H1 (cell line): ENCODE data around the gene RIPOR3. TPM values are rescaled to one million over a fixed set of nuclear protein-coding genes. Genes with fewer than 3 reads are reported as not detected.

Experiments used
- CTCF ChIA-PET: fragments of 300-600 bp; sonication (Branson Sonifier 250); formaldehyde crosslinking; loops from one replicate; lab custom pipeline; 2021; ENCODE audit not compliant: partially characterized antibody; lab: Charles Lee
- POLR2A ChIA-PET: fragments of 300-600 bp; sonication (Branson Sonifier 250); formaldehyde crosslinking; loops from one replicate; lab custom pipeline; 2021; ENCODE audit warnings: inconsistent platforms; ENCODE audit not compliant: partially characterized antibody; lab: Charles Lee
- DNase-seq, 2 experiments: peaks; one replicate each; pipeline versions ENCODE4 v3.0.0 to v3.0.0-alpha.2; 2010 to 2022; ENCODE audit warnings: low spot score in 2 of 2, low read depth in 1 of 2, mixed read lengths in 1 of 2
- FAIRE-seq: peaks from 2 replicates; lab custom pipeline; 2011; peaks lifted over from hg19 to GRCh38; lab: Jason Lieb, UNC
- H2AFZ ChIP-seq: 2 replicates; pipeline ENCODE4 v1.8.1; 2012; ENCODE audit warnings: low read length, inconsistent platforms
- H2AK5ac ChIP-seq: 2 replicates; pipeline ENCODE4 v1.6.1; 2013; ENCODE audit warnings: low read depth, low read length
- H2BK120ac ChIP-seq: replicated peaks from 2 replicates; pipeline ENCODE3; 2013; ENCODE audit warnings: low read depth, low read length, inconsistent platforms
- H2BK12ac ChIP-seq: 2 replicates; pipeline ENCODE4 v1.6.1; 2013; ENCODE audit warnings: low read depth, low read length
- H2BK15ac ChIP-seq: 2 replicates; pipeline ENCODE4 v1.6.1; 2013; ENCODE audit warnings: low read length
- H2BK20ac ChIP-seq: 2 replicates; pipeline ENCODE4 v1.6.1; 2013; ENCODE audit warnings: low read length
- H2BK5ac ChIP-seq: 2 replicates; pipeline ENCODE4 v1.6.1; 2013; ENCODE audit warnings: low read depth, low read length
- H3K14ac ChIP-seq: 2 replicates; pipeline ENCODE4 v1.6.1; 2013; ENCODE audit warnings: inconsistent platforms; ENCODE audit not compliant: insufficient read length
- H3K18ac ChIP-seq: 2 replicates; pipeline ENCODE4 v1.6.1; 2013; ENCODE audit warnings: low read length; ENCODE audit errors: extremely low read depth
- H3K23ac ChIP-seq: 2 replicates; pipeline ENCODE4 v1.6.1; 2013; ENCODE audit warnings: inconsistent platforms; ENCODE audit not compliant: insufficient read length
- H3K23me2 ChIP-seq: 2 replicates; pipeline ENCODE4 v1.6.1; 2013; ENCODE audit warnings: low read depth, low read length
- H3K27ac ChIP-seq: 2 replicates; pipeline ENCODE4 v1.6.1; 2011; ENCODE audit warnings: low read depth, low read length, inconsistent platforms
- H3K27me3 ChIP-seq, 4 experiments: replicated peaks in 1 of 4; 1 replicate in 1 of 4; 2 replicates in 3 of 4; pipeline versions ENCODE4 v1.6.1 to v1.8.1; 2011 to 2013; ENCODE audit warnings: low read length in 3 of 4, mild to moderate bottlenecking in 3 of 4, inconsistent platforms in 2 of 4, mixed read lengths in 2 of 4, moderate library complexity in 1 of 4; ENCODE audit not compliant: control insufficient read depth in 3 of 4, insufficient read depth in 3 of 4; ENCODE audit errors: extremely low read depth in 1 of 4
- H3K36me3 ChIP-seq, 4 experiments: 2 replicates each; pipeline versions ENCODE4 v1.6.1 to v1.8.1; 2011 to 2013; ENCODE audit warnings: mild to moderate bottlenecking in 4 of 4, low read length in 3 of 4, moderate library complexity in 2 of 4, control low read depth in 1 of 4, inconsistent platforms in 1 of 4; ENCODE audit not compliant: insufficient read depth in 4 of 4, control insufficient read depth in 2 of 4
- H3K4ac ChIP-seq: replicated peaks from 2 replicates; pipeline ENCODE3; 2013; ENCODE audit warnings: low read length, low read depth, mixed read lengths, inconsistent platforms; ENCODE audit not compliant: insufficient read length
- H3K4me1 ChIP-seq, 4 experiments: replicated peaks in 1 of 4; 1 replicate in 1 of 4; 2 replicates in 3 of 4; pipeline versions ENCODE4 v1.6.1 to v1.8.1; 2011 to 2013; ENCODE audit warnings: low read length in 3 of 4, inconsistent platforms in 2 of 4, mixed read lengths in 1 of 4; ENCODE audit not compliant: insufficient read depth in 4 of 4, control insufficient read depth in 3 of 4
- H3K4me2 ChIP-seq, 2 experiments: 2 replicates each; pipeline versions ENCODE4 v1.6.1 to v1.8.1; 2011 to 2013; ENCODE audit warnings: low read depth in 2 of 2, low read length in 2 of 2, control low read depth in 1 of 2, inconsistent platforms in 1 of 2, mild to moderate bottlenecking in 1 of 2; ENCODE audit not compliant: insufficient read depth in 1 of 2
- H3K4me3 ChIP-seq, 4 experiments: fragments of 200-600, 300-600 bp in 1 of 4; sonication (generic), shearing (Covaris generic), sonication (Bioruptor Twin) in 1 of 4; 2 replicates each; pipeline versions ENCODE4 v1.5.1 to v1.8.1; 2011 to 2016; ENCODE audit warnings: low read length in 4 of 4, low read depth in 3 of 4, control low read depth in 2 of 4, inconsistent platforms in 2 of 4, mild to moderate bottlenecking in 2 of 4, mixed read lengths in 1 of 4, moderate library complexity in 1 of 4; ENCODE audit not compliant: insufficient read depth in 2 of 4; ENCODE audit errors: extremely low read depth in 1 of 4
- H3K56ac ChIP-seq: replicated peaks from 2 replicates; pipeline ENCODE3; 2013; ENCODE audit warnings: low read depth, mild to moderate bottlenecking, mixed read lengths, low read length, inconsistent platforms; ENCODE audit not compliant: insufficient read length
- H3K79me1 ChIP-seq: 2 replicates; pipeline ENCODE4 v1.6.1; 2013; ENCODE audit warnings: low read depth, low read length, control low read depth
- H3K79me2 ChIP-seq, 2 experiments: 2 replicates each; pipeline versions ENCODE4 v1.6.1 to v1.8.1; 2012 to 2013; ENCODE audit warnings: low read length in 2 of 2, mild to moderate bottlenecking in 2 of 2, inconsistent platforms in 1 of 2; ENCODE audit not compliant: insufficient read depth in 2 of 2, control insufficient read depth in 1 of 2
- H3K9ac ChIP-seq, 4 experiments: replicated peaks in 1 of 4; 1 replicate in 1 of 4; 2 replicates in 3 of 4; pipeline versions ENCODE4 v1.6.1 to v1.8.1; 2011 to 2013; ENCODE audit warnings: low read depth in 3 of 4, low read length in 3 of 4, control low read depth in 2 of 4, mild to moderate bottlenecking in 2 of 4, moderate library complexity in 2 of 4, inconsistent platforms in 1 of 4; ENCODE audit errors: extremely low read depth in 1 of 4
- H3K9me3 ChIP-seq, 2 experiments: 2 replicates each; pipeline versions ENCODE4 v1.6.1 to v1.8.1; 2012 to 2013; ENCODE audit warnings: mild to moderate bottlenecking in 2 of 2, moderate library complexity in 2 of 2, control low read depth in 1 of 2, inconsistent platforms in 1 of 2, low read depth in 1 of 2, low read length in 1 of 2, mixed read lengths in 1 of 2; ENCODE audit not compliant: insufficient read depth in 2 of 2
- H4K20me1 ChIP-seq, 2 experiments: replicated peaks in 1 of 2; 2 replicates each; pipeline versions ENCODE3 to v1.8.1; 2011 to 2013; ENCODE audit warnings: inconsistent platforms in 2 of 2, low read length in 2 of 2, mild to moderate bottlenecking in 1 of 2; ENCODE audit not compliant: insufficient read depth in 2 of 2, control insufficient read depth in 1 of 2
- H4K5ac ChIP-seq: 2 replicates; pipeline ENCODE4 v1.6.1; 2013; ENCODE audit warnings: low read length, low read depth, mixed read lengths, inconsistent platforms; ENCODE audit not compliant: insufficient read length
- H4K8ac ChIP-seq: 2 replicates; pipeline ENCODE4 v1.8.0; 2013; ENCODE audit warnings: mild to moderate bottlenecking, moderate library complexity, low read length, inconsistent platforms; ENCODE audit not compliant: insufficient read depth; ENCODE audit errors: extremely low read depth
- H4K91ac ChIP-seq: replicated peaks from 2 replicates; pipeline ENCODE3; 2013; ENCODE audit warnings: low read length, mixed read lengths, inconsistent platforms; ENCODE audit not compliant: insufficient read length
- BRCA1 ChIP-seq: IDR thresholded peaks from 2 replicates; pipeline ENCODE4 v1.6.1; 2012; ENCODE audit warnings: low read depth, low read length, improper control_type of control experiment
- RXRA ChIP-seq: IDR thresholded peaks from 2 replicates; pipeline ENCODE4 v1.6.1; 2011; ENCODE audit warnings: low read depth, mild to moderate bottlenecking, low read length, moderate library complexity; ENCODE audit not compliant: insufficient read depth
- SP1 ChIP-seq: IDR thresholded peaks from 2 replicates; pipeline ENCODE4 v1.6.1; 2011; ENCODE audit warnings: low read depth, low read length
- WGBS, 2 experiments: shearing (Covaris generic) in 1 of 2; methylation state at CpG; one replicate each; pipeline versions ENCODE4 v1.1.6 to v1.1.7; 2013 to 2015; ENCODE audit warnings: low lambda C conversion rate in 2 of 2, mixed read lengths in 2 of 2, inconsistent platforms in 1 of 2, low coverage in 1 of 2, missing lambda C conversion rate in 1 of 2; ENCODE audit not compliant: insufficient replicate concordance in 2 of 2, insufficient coverage in 1 of 2, insufficient read length in 1 of 2; ENCODE audit errors: extremely low coverage in 1 of 2, missing lambda C conversion rate in 1 of 2; 5-methylcytosine and 5-hydroxymethylcytosine counted together
- polyA plus RNA-seq, 7 experiments: library from polyadenylated mRNA; depleted of rRNA in 3 of 7; stranded (reverse) in 5 of 7; unstranded in 2 of 7; fragments of >200 nt in 5 of 7; fragments of 200-250 nt in 2 of 7; gene quantifications; 1 replicate in 5 of 7; 2 replicates in 1 of 7; 4 replicates in 1 of 7; pipeline versions ENCODE4 v1.2.1 to v1.2.3, GENCODE V29; 2011 to 2013; ENCODE audit warnings: missing spikeins in 2 of 7, mixed read lengths in 2 of 7
- total RNA-seq: library from RNA; stranded (reverse); fragmentation: NEBNext Ultra II Directional; extraction: Animal tissue kit (Norgen Biotek cat#: 25700); gene quantifications from 2 replicates; pipeline ENCODE4 v1.2.1, GENCODE V29; 2021
- TF ChIP-seq, protein P1 (sequence below): IDR thresholded peaks from 2 replicates; pipeline ENCODE4 v1.6.1; 2011; ENCODE audit warnings: low read length, improper control_type of control experiment
- TF ChIP-seq, protein P2 (sequence below): IDR thresholded peaks from 2 replicates; pipeline ENCODE4 v1.6.1; 2011; ENCODE audit warnings: low read depth, mild to moderate bottlenecking, low read length; ENCODE audit not compliant: insufficient read depth

The RIPOR3 gene
- total and polyA plus RNA-seq, 2 of the 8 experiments (the other 6 are each of a cell fraction or from before 2014, with no cell fraction given), result 3.6 to 4.5 TPM

DNA sequence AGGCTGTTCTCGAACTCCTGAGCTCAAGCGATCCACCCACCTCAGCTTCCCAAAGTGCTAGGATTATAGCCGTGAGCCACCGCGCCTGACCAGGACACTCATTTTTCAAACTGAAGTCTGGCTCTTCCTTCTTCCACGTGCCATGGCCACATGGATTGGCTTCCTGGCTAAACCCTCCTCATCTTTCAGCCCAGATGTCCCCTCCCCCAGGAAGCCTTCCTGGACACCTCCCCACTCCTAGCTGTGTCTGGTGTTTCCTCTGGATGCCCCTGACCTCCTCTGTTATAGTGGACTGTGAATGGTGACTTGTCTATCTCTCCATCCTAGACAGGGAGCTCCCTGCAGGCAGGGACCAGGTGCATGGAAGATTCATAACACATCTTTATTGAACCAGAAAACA lies 57.2 kb downstream of the RIPOR3 start:
- Histone ChIP-seq H3K23me2 (no peaks in the 10 kb centered on the region), H3K4me1 (peaks cover 15 to 23% (median 17%) of the 10 kb centered on the region in 4 experiments), H2BK12ac (no peak overlapping the region; the same call in 1 of the 2 replicates), H3K27me3 (no peaks in the 10 kb centered on the region), H3K18ac (no peak overlapping the region), H3K79me2 (no peaks in the 10 kb centered on the region), H4K91ac (no peak overlapping the region), H3K79me1 (no peaks in the 10 kb centered on the region), H3K4me3 (no peak overlapping the region), H3K27ac (no peak overlapping the region), H3K4me2 (no peak overlapping the region), H3K36me3 (no peaks in the 10 kb centered on the region), H2BK20ac (no peak overlapping the region), H4K20me1 (no peaks in the 10 kb centered on the region), H3K56ac (no peak overlapping the region), H4K8ac (no peak overlapping the region), H2BK120ac (no peak overlapping the region), H3K9ac (no peak overlapping the region), H3K14ac (no peak overlapping the region), H2AK5ac (no peak overlapping the region), H2BK5ac (no peak overlapping the region), H3K9me3 (no peaks in the 10 kb centered on the region), H3K23ac (no peak overlapping the region), H3K4ac (no peak overlapping the region), H4K5ac (no peak overlapping the region), H2AFZ (no peak overlapping the region), H2BK15ac (no peak overlapping the region)
- POLR2A ChIA-PET, result no interaction called here
- no peak for FAIRE-seq
- DNase-seq, result no peak
- 89% methylated on average over 6 of the region's 6 CpGs; no CpG with 5 or more reads in 1 of the 2 experiments for WGBS, 2 experiments
- CTCF ChIA-PET, result interaction anchor here (0.6 to 7.4 kb wide), 13 partner anchors 9 to 656 kb away, joined by 3 to 84 read pairs (median 5); no protein-coding TSS in a partner anchor
- TF ChIP-seq RXRA (no peak), SP1 (no peak), BRCA1 (no peak)
- TF ChIP-seq, protein P1, sequence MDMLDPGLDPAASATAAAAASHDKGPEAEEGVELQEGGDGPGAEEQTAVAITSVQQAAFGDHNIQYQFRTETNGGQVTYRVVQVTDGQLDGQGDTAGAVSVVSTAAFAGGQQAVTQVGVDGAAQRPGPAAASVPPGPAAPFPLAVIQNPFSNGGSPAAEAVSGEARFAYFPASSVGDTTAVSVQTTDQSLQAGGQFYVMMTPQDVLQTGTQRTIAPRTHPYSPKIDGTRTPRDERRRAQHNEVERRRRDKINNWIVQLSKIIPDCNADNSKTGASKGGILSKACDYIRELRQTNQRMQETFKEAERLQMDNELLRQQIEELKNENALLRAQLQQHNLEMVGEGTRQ, result no peak
- TF ChIP-seq, protein P2, sequence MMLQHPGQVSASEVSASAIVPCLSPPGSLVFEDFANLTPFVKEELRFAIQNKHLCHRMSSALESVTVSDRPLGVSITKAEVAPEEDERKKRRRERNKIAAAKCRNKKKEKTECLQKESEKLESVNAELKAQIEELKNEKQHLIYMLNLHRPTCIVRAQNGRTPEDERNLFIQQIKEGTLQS, result no peak
